ENCODE measurements around the gene CPAMD8.
"Not testable (repeated sequence)": the region's sequence is repeated elsewhere in the genome, so short reads cannot be mapped to it uniquely, and the experiment has no call there.

The CPAMD8 gene

DNA sequence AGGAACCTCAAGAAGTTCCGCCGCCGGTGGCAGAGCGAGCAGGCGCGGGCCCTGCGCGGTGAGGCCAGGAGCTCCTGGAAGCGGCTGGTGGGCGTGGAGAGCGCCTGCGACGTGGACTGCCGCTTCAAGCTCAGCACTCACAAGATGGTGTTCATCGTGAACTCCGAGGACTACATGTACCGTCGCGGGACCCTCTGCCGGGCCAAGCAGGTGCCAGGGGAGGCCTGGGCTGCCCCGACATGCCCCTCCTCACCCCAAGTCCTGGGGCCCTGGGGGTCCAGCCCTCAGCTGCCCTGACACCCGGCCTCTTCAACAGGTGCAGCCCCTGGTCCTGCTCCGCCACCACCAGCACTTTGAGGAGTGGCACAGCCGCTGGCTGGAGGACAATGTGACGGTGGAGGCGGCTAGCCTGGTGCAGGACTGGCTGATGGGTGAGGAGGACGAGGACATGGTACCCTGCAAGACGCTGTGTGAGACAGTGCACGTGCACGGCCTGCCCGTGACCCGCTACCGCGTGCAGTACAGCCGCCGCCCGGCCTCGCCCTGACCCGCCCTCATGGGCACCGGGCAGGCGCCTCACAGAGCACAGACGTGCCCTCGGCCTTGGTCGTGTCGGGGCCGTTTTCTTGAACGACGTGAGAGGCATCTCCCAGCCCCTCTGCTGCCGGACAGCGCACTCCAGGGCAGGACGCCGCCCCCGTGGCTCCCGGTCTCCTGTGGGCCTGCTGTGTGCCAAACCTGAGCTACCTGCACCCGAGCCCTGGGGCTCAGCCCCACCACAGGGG lies 148.2 kb downstream of the CPAMD8 start:
- no peaks in the 10 kb centered on the region for H3K4me1 Mint-ChIP-seq
- H3K36me3 Mint-ChIP-seq (ENCODE audit: low read depth): peaks cover 70% of the 10 kb centered on the region
- H3K9me3 Mint-ChIP-seq: peaks cover 17% of the 10 kb centered on the region
- H3K27me3 Mint-ChIP-seq (ENCODE audit: low read depth): peaks cover 6% of the 10 kb centered on the region
- H3K4me3 Mint-ChIP-seq: no peak overlapping the region
- no peak overlapping the region for H3K27ac Mint-ChIP-seq
- TF ChIP-seq, protein P1, sequence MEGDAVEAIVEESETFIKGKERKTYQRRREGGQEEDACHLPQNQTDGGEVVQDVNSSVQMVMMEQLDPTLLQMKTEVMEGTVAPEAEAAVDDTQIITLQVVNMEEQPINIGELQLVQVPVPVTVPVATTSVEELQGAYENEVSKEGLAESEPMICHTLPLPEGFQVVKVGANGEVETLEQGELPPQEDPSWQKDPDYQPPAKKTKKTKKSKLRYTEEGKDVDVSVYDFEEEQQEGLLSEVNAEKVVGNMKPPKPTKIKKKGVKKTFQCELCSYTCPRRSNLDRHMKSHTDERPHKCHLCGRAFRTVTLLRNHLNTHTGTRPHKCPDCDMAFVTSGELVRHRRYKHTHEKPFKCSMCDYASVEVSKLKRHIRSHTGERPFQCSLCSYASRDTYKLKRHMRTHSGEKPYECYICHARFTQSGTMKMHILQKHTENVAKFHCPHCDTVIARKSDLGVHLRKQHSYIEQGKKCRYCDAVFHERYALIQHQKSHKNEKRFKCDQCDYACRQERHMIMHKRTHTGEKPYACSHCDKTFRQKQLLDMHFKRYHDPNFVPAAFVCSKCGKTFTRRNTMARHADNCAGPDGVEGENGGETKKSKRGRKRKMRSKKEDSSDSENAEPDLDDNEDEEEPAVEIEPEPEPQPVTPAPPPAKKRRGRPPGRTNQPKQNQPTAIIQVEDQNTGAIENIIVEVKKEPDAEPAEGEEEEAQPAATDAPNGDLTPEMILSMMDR (IDR thresholded peaks at IDR 0.05; ENCODE audit: unreplicated experiment in 3 of 3): no peak

DNA sequence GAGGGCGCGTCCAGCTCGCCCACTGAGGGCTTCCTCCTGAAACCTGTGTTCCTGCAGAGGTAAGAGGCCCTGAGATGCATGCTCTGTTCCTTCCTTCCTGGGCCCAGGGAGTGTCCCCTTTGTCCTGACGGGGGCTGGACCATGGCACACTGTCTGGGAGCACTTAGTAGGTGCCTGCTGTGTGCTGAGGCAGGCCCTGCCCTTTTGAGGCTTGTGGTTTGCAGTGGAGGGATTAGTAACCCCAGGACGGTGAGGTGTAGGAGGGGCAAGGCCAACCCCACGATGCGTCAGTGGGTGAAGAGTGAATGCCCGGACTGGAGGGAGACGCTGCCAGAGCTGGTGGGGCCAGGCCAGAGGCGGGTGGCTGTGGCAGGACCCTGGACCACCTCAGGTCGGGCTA lies 149.0 kb downstream of the CPAMD8 start:
- Mint-ChIP-seq H3K9me3 (peaks cover 12% of the 10 kb centered on the region), H3K36me3 (ENCODE audit: low read depth) (peaks cover 76% of the 10 kb centered on the region), H3K27ac (no peak overlapping the region), H3K4me3 (no peak overlapping the region), H3K27me3 (ENCODE audit: low read depth) (no peaks in the 10 kb centered on the region), H3K4me1 (no peaks in the 10 kb centered on the region)
- TF ChIP-seq, protein P1 (IDR thresholded peaks at IDR 0.05; ENCODE audit: unreplicated experiment in 3 of 3): no peak

DNA sequence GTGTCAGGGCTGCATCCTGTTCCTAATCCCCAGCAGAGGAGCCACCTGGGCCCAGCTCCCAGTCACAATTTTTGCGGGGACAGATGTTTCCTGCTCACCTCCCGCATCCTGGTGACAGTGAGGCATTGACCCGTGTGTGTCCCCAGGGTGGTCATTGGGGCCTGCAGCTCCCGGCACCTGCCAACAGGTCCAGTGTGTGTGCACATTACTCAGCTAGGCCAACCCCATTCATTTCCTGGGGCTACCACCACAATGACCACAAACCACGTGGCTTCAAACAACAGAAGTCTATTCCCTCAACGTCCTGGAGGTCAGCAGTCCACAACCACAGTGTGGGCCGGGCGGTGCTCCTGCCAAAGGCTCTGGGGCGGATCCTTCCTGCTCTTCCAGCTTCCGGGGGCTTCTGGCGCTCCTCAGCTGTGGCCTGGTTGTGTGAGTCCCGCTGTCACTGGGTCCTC lies 149.7 kb downstream of the CPAMD8 start:
- TF ChIP-seq, protein P1 (IDR thresholded peaks at IDR 0.05; ENCODE audit: unreplicated experiment in 3 of 3): no peak
- Mint-ChIP-seq H3K9me3 (peaks cover 5% of the 10 kb centered on the region), H3K4me3 (no peak overlapping the region), H3K36me3 (ENCODE audit: low read depth) (peaks cover 75% of the 10 kb centered on the region), H3K4me1 (no peaks in the 10 kb centered on the region), H3K27me3 (ENCODE audit: low read depth) (no peaks in the 10 kb centered on the region), H3K27ac (no peak overlapping the region)

DNA sequence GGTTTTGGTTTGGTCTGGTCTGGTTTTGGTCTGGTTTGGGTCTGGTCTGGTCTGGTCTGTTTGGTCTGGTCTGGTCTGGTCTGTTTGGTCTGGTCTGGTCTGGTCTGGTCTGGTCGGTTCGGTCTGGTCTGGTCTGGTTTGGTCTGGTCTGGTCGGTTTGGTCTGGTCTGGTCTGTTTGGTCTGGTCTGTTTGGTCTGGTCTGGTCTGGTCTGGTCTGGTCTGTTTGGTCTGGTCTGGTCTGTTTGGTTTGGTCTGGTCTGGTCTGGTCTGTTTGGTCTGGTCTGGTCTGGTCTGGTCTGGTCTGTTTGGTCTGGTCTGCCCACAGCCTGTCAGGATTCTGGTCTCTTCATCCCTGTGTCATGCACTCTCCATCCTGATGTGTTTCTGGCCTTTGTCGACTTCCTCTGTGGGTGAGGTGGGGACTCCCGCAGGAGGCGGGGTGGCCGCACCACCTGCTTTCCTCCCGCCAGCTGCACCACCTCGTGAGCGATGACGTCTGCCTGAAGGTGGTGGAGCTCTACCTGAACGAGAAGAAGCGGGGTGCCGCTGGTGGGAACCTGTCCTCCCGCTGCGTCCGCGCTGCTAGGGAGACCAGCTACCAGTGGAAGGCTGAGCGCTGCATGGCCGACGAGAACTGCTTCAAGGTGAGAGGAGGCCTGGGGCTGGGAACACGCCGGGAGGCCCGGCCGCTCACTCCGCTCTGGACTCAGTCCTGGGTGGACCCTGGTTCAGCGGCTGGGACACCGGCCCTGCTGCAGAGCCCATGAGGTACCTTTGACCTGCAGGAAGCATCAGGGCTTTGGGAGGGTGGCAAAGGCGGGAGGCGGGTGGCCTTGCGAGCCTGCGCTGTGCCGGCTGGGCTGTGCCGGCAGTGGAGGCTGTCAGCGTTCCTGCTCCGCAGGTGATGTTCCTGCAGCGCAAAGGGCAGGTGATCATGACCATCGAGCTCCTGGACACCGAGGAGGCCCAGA lies 150.7 kb downstream of the CPAMD8 start:
- Mint-ChIP-seq H3K4me3 (no peak overlapping the region), H3K36me3 (ENCODE audit: low read depth) (peaks cover 75% of the 10 kb centered on the region)
- TF ChIP-seq, protein P1 (IDR thresholded peaks at IDR 0.05; ENCODE audit: unreplicated experiment in 3 of 3): no peak

DNA sequence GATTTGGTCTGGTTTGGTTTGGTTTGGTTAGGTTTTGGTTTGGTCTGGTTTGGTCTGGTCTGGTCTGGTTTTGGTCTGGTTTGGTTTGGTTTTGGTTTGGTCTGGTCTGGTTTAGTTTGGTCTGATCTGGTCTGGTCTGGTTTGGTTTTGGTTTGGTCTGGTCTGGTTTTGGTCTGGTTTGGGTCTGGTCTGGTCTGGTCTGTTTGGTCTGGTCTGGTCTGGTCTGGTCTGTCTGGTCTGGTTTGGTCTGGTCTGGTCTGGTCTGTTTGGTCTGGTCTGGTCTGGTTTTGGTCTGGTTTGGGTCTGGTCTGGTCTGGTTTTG lies 151.7 kb downstream of the CPAMD8 start:
- H3K27me3 Mint-ChIP-seq (ENCODE audit: low read depth); H3K4me1 Mint-ChIP-seq; H3K4me3 Mint-ChIP-seq; H3K9me3 Mint-ChIP-seq; H3K27ac Mint-ChIP-seq: not testable (repeated sequence)
- peaks cover 71% of the 10 kb centered on the region for H3K36me3 Mint-ChIP-seq (ENCODE audit: low read depth)

More for the DNA sequence above, 150.7 kb downstream of the CPAMD8 start:
- H3K27ac Mint-ChIP-seq: no peak overlapping the region
- H3K27me3 Mint-ChIP-seq (ENCODE audit: low read depth): no peaks in the 10 kb centered on the region
- H3K9me3 Mint-ChIP-seq: peaks cover 3% of the 10 kb centered on the region
- no peaks in the 10 kb centered on the region for H3K4me1 Mint-ChIP-seq

DNA sequence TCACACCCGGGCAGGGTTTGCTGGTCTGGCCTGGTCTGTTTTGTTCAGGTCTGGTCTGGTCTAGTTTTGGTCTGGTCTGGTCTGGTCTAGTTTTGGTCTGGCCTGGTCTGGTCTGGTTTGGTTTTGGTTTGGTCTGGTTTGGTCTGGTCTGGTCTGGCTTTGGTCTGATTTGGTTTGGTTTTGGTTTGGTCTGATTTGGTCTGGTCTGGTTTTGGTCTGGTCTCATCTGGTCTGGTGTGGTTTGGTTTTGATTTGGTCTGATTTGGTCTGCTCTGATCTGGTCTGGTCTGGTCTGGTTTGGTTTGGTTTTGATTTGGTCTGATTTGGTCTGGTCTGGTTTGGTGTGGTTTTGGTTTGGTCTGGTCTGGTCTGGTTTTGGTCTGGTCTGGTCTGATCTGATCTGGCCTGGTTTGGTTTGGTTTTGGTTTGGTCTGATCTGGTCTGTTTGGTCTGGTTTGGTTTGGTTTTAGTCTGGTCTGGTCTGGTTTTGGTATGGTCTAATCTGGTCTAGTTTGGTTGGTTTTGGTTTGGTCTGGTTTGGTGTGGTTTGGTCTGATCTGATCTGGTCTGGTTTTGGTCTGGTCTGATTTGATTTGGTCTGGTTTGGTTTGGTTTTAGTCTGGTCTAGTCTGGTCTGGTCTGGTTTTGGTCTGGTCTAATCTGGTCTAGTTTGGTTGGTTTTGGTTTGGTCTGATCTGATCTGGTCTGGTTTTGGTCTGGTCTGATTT lies 152.2 kb downstream of the CPAMD8 start:
- no peaks in the 10 kb centered on the region for H3K4me1 Mint-ChIP-seq
- peaks cover 69% of the 10 kb centered on the region for H3K36me3 Mint-ChIP-seq (ENCODE audit: low read depth)
- no peak overlapping the region for H3K27ac Mint-ChIP-seq
- H3K9me3 Mint-ChIP-seq: no peaks in the 10 kb centered on the region
- TF ChIP-seq, protein P1 (IDR thresholded peaks at IDR 0.05; ENCODE audit: unreplicated experiment in 3 of 3): no peak
- H3K4me3 Mint-ChIP-seq: no peak overlapping the region
- H3K27me3 Mint-ChIP-seq (ENCODE audit: low read depth): no peaks in the 10 kb centered on the region

Data from nephron (organoid).